B cell (primary cell): ENCODE results near the gene ARID4A.

Experiments
- CTCF ChIP-seq: fragments of 200-600 bp; IDR thresholded peaks from one replicate; pipeline ENCODE4 v1.8.0; 2022; ENCODE audit warnings: antibody characterized with exemption, mild to moderate bottlenecking
- EZH2 ChIP-seq: IDR thresholded peaks from 2 replicates; pipeline ENCODE4 v1.6.1; 2012; ENCODE audit warnings: borderline replicate concordance, low read depth, mild to moderate bottlenecking, moderate library complexity, low read length; ENCODE audit not compliant: insufficient read depth, poor library complexity, severe bottlenecking

- TF ChIP-seq CTCF (no peak), EZH2 (no peak)
These were observed 968 bp upstream of the ARID4A start for GRCh38 chr14:58297412-58297761.
